IPS-NIHi11 (cell line): ENCODE results near the gene CSNK2B.
A peak's percentile ranks its signal among the peaks of the same experiment; 100 is the strongest.

Experiments used
- DNase-seq: peaks from one replicate; pipeline ENCODE4 v3.0.0; 2012; ENCODE audit warnings: mixed read lengths, low spot score

Gene CSNK2B

GRCh38 chr6:31665501-31666336 lies at the start of gene CSNK2B:
Gene CSNK2B, plus strand, starts transcription at chr6:31666080. Its CDS starts 752 bp downstream, at chr6:31666832.
- peak; percentile 96 for DNase-seq

GRCh38 chr6:31617010-31617409 lies 48.9 kb upstream of the CSNK2B start:
- DNase-seq: no peak

DNA sequence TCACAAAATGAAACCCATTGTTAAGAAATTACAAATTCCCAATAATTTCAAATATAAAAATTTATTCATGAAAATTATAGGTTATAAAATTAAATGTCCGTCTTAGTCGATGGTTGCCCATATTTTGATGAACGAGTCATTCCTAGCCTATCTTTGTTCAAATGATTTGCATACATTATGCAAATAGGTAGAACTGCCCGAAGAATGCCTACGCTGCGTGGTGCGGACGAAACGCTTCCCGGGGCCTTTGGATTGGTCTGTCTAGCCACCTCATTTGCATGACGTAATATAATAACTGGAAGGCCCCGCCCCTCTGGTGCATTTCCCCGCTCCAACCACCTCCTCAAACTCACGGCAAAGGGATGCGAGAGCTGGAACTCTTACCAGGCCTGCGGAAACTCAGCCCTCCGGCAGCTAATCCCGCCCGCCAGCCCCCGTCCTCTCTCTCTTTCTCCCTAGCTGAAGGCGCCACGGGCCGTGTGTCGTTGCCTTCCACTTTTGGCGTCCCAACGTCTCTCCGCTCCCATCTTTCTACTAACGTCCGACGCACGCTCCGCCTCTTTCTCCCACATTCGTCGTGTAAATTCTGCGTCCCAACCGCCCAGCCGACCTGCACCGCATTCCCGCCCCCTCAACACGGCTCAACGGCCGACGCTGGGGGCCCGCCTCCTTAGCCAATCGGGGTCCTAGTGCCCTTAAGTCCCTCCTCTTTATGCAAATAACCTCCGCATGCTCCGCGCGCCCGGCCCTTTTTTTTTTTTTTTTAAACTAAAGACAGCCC lies 45.9 kb upstream of the CSNK2B start:
- DNase-seq: peak; percentile 91

DNA sequence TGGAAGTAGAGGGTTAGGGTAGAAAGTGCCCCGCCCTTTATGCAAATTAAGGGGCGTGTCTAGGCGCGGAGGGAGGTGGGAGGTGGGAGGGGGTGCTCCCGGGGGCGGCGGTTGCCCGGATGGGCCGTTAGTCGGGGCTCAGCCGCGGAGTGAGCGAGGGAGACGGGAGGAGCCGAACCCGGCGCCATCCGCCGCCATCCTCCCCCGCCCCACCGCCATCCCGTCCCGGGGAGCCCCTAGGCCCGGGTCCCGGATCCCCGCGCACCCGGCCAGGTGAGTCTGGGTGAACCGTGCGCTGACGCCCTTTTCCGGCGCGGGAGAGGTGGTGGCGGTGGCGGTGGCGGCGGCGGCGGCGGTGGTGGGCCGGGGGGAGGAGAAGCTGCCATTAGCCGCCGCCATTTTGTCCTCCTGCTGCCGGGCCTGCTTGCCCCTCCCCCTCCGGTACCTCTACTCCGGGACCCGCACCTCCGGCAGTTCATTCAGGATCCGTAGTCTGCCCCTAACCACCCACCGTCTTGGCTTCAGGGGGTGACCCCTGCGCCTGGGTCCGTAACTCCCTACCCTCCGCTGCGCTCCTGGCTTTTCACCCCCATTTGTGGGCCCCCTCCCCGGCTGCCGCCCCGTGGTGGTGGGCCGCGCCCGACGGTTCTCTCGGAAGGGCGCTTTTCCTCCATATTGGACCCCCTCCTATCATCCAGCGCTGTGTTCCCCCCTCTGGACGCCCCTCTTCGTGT lies 45.1 kb upstream of the CSNK2B start, which contains the start of gene PRRC2A:
Gene PRRC2A (plus strand): TSS at position 130 of the 734 bp plus-strand sequence. CDS start 2,075 bp downstream, outside the sequence.
- DNase-seq: peak; percentile 96

- DNase-seq: no peak
These were observed 44.5 kb upstream of the CSNK2B start for GRCh38 chr6:31621320-31621939.

GRCh38 chr6:31621991-31622390 lies 43.9 kb upstream of the CSNK2B start:
- DNase-seq: no peak

DNA sequence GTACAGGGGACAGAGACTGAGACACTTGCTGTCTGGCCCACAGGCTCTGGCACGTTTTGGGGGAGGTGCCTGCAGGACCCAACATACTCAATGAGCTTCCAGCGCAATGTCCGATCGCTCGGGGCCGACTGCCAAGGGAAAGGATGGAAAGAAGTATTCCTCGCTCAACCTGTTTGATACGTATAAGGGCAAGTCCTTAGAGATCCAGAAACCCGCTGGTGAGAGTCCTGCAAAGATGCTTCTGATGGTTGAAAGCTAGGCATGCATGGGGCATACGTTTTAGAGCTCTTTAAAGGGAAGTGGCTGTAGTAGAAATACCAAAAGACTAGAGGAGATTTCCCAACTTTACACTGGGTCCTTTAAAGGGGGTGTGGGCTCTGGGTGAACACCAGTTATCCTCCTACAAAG lies 43.2 kb upstream of the CSNK2B start:
- DNase-seq: no peak

DNA sequence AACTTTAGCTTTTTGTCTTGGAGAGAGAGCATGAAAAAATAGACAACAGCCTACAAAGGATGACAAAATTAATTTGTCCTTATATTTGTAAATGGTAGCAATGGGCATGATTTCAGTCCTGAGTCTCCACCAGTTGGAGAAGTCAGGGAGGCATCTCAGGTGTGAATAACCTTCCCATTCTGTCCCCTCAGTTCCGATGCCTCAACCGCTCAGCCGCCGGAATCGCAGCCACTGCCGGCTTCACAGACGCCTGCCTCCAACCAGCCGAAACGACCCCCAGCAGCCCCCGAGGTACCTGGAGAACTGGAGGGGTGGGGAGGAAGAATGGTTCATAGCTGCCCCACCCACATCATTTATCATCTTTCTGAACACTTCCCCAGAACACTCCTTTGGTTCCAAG lies 41.8 kb upstream of the CSNK2B start:
- DNase-seq: no peak

- DNase-seq: no peak
These were observed 38.9 kb upstream of the CSNK2B start for GRCh38 chr6:31626952-31627351.

- DNase-seq: no peak
These were observed 38.1 kb upstream of the CSNK2B start for GRCh38 chr6:31627690-31628287.

- no peak for DNase-seq
These were observed 36.9 kb upstream of the CSNK2B start for GRCh38 chr6:31629014-31629413.

- DNase-seq: no peak
These were observed 35.5 kb upstream of the CSNK2B start for GRCh38 chr6:31630177-31630934.

DNA sequence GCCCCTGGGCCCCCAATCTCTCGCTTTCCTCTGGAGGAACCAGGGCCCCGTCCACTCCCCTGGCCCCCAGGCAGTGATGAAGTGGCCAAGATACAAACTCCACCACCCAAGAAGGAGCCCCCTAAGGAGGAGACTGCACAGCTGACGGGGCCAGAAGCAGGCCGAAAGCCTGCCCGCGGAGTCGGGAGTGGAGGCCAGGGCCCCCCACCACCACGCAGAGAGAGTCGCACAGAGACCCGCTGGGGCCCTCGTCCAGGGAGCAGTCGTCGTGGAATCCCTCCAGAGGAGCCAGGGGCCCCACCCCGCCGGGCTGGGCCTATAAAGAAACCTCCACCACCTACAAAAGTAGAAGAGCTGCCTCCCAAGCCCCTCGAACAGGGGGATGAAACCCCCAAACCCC lies 34.7 kb upstream of the CSNK2B start:
- no peak for DNase-seq

DNA sequence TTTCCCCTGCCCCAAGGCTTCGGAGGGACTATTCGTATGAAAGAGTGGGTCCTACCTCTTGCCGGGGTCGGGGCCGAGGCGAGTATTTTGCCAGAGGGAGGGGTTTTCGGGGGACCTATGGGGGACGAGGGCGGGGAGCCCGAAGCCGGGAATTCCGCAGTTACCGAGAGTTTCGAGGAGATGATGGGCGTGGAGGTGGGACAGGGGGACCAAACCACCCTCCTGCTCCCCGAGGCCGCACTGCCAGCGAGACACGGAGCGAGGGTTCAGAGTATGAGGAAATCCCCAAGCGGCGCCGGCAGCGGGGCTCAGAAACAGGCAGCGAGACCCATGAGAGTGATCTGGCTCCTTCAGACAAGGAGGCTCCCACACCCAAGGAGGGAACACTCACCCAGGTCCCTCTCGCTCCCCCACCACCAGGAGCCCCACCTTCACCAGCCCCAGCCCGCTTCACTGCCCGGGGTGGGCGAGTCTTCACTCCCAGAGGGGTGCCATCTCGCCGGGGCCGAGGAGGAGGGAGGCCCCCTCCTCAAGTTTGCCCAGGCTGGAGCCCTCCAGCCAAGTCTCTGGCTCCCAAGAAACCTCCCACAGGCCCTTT lies 34.1 kb upstream of the CSNK2B start:
- peak; percentile 27 for DNase-seq

DNA sequence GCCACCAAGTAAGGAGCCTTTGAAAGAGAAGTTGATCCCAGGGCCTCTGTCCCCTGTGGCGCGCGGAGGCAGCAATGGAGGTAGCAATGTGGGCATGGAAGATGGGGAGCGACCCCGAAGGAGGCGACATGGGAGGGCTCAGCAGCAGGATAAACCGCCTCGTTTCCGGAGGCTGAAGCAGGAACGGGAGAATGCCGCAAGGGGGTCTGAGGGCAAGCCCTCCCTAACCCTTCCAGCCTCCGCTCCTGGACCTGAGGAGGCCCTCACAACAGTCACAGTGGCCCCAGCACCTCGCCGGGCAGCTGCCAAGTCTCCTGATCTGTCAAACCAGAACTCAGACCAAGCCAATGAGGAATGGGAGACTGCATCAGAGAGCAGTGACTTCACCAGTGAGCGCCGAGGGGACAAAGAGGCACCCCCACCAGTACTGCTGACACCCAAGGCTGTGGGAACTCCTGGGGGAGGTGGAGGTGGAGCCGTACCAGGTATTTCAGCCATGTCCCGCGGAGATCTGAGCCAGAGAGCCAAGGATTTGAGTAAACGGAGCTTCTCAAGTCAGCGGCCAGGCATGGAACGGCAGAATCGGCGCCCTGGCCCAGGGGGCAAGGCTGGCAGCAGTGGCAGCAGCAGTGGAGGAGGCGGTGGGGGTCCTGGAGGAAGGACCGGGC lies 33.5 kb upstream of the CSNK2B start:
- no peak for DNase-seq

DNA sequence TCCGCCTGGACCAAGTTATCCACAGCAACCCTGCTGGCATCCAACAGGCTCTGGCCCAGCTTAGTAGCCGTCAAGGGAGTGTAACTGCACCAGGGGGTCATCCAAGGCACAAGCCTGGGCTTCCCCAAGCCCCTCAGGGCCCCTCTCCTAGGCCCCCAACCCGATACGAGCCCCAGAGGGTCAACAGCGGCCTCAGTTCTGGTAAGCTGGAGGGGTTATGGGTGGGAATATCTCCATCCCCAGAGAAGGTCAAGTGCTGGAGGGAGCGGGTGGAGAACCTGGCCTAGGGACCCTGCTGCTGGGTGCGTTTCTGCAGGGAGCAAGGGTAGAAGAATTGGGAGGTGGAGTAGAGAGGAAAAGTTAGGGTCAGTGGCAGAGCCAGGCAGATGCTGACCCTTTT lies 32.4 kb upstream of the CSNK2B start:
- DNase-seq: no peak

DNA sequence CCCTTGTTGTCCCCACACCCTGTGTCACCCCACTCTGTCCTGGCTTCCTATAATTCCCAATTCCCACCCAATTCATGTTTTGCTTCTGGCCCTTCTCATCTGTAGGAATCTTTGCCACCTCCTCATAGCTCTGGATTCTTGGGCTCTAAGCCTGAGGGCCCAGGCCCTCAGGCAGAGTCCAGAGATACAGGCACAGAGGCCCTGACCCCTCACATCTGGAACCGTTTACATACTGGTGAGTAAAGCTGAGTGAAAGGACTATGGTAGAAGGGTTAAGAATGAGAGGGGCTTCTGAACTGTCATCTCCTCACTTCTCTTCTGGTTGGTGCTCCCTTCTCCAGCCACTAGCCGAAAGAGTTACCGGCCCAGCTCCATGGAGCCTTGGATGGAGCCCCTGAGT lies 31.7 kb upstream of the CSNK2B start:
- DNase-seq: no peak

- DNase-seq: no peak
These were observed 30.8 kb upstream of the CSNK2B start for GRCh38 chr6:31634969-31635575.
